Type B pancreatic cell (in vitro differentiated cells): ENCODE measurements around the gene SOCS4. TPM values are rescaled to one million over a fixed set of nuclear protein-coding genes. Genes with fewer than 3 reads are reported as not detected.
"Not testable (repeated sequence)": the region's sequence is repeated elsewhere in the genome, so short reads cannot be mapped to it uniquely, and the experiment has no call there.

Experiments
- DNase-seq: peaks from one replicate; pipeline ENCODE4 v3.0.0; 2021; ENCODE audit warnings: mixed read lengths; ENCODE audit not compliant: unreplicated experiment; ENCODE audit errors: extremely low spot score
- H3K27ac Mint-ChIP-seq: 2 replicates; pipeline ENCODE4 v1.8.0; 2021; ENCODE audit warnings: mild to moderate bottlenecking, mixed read lengths
- H3K27me3 Mint-ChIP-seq: 2 replicates; pipeline ENCODE4 v1.8.0; 2021; ENCODE audit warnings: mixed read lengths
- H3K36me3 Mint-ChIP-seq: 2 replicates; pipeline ENCODE4 v1.8.0; 2021; ENCODE audit warnings: mixed read lengths
- H3K4me1 Mint-ChIP-seq: one replicate; pipeline ENCODE4 v1.8.0; 2021; ENCODE audit warnings: mixed read lengths; ENCODE audit not compliant: unreplicated experiment
- H3K4me3 Mint-ChIP-seq: 2 replicates; pipeline ENCODE4 v1.8.0; 2021; ENCODE audit warnings: mild to moderate bottlenecking, mixed read lengths
- H3K9me3 Mint-ChIP-seq: 2 replicates; pipeline ENCODE4 v1.8.0; 2021; ENCODE audit warnings: mixed read lengths
- total RNA-seq: library from RNA; stranded (reverse); gene quantifications from 2 replicates; pipeline ENCODE4 v1.2.1, GENCODE V29; 2021; ENCODE audit warnings: low replicate concordance
- TF ChIP-seq, protein P1 (sequence below): fragments of 200-600 bp; sonication (generic); conservative IDR thresholded peaks from 2 replicates; pipeline ENCODE4 v1.5.0; 2021; ENCODE audit warnings: antibody characterized with exemption, mild to moderate bottlenecking

SOCS4 gene
- total RNA-seq, 1 donor from 2014 or later: 22.4 TPM

DNA sequence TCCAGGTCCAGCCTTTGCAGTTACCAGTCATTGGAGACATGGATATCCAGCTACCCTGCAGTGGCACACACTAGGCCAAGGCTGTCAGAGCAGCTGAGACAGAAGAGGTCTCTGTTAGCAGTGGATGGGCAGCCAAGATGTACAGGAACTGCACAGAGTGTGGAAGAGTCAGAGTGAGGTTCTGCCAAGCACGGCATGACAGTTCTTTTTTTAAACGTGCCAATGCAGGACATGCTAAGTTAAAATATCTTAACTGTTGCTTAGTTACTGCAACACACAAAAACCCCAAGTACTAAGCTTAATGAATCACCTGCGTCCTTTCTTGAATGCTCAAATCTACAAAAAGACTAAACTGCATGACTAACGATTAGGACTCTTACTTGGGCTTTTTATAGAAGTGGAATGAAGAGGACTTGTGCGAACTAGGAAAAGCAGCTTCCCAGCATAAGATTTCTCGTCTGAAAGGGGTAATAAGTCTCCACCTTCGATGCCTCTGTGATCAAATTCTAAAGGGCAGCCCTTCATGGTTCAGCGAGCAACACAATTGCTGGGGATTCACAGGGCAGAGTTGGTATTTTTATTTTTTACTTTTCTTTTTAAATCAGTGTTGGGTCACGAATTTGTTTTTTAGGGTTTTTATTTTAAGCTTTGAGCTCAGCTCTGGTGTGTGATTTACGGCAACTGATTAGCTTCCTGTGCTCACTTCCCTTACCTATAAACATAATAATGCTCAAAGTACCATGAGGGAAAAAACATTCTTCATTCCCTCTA is 45.0 kb downstream of the SOCS4 start:
- Mint-ChIP-seq H3K27ac (peak overlapping the region; percentile 18), H3K9me3 (no peaks in the 10 kb centered on the region), H3K36me3 (peaks cover 9% of the 10 kb centered on the region), H3K4me1 (peaks cover 24% of the 10 kb centered on the region), H3K27me3 (no peaks in the 10 kb centered on the region), H3K4me3 (no peak overlapping the region)
- DNase-seq: no peak
- TF ChIP-seq, protein P1, sequence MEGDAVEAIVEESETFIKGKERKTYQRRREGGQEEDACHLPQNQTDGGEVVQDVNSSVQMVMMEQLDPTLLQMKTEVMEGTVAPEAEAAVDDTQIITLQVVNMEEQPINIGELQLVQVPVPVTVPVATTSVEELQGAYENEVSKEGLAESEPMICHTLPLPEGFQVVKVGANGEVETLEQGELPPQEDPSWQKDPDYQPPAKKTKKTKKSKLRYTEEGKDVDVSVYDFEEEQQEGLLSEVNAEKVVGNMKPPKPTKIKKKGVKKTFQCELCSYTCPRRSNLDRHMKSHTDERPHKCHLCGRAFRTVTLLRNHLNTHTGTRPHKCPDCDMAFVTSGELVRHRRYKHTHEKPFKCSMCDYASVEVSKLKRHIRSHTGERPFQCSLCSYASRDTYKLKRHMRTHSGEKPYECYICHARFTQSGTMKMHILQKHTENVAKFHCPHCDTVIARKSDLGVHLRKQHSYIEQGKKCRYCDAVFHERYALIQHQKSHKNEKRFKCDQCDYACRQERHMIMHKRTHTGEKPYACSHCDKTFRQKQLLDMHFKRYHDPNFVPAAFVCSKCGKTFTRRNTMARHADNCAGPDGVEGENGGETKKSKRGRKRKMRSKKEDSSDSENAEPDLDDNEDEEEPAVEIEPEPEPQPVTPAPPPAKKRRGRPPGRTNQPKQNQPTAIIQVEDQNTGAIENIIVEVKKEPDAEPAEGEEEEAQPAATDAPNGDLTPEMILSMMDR: no peak

DNA sequence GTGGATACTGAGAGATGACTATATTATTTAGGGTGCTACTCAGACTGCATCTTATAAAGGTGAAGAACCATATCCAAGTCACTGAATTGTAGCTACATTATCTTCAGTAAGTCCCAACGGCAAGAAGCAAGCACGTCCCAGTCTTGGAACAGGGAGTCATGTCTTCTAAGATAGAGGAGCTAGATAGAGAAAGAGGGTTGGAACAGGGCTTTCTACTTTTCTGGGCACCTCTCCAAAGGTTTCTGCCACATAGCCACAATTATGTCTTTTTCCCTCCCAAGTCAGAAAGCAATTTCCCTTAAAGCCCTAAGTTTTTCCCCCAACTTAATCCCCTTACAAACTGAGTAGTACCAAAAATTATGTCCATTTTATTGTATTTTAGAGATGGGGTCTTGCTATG is 46.8 kb downstream of the SOCS4 start:
- no peak for DNase-seq
- TF ChIP-seq, protein P1: no peak
- Mint-ChIP-seq H3K4me3 (no peak overlapping the region), H3K9me3 (no peaks in the 10 kb centered on the region), H3K27ac (no peak overlapping the region), H3K27me3 (no peaks in the 10 kb centered on the region), H3K36me3 (no peaks in the 10 kb centered on the region), H3K4me1 (peaks cover 33% of the 10 kb centered on the region)

DNA sequence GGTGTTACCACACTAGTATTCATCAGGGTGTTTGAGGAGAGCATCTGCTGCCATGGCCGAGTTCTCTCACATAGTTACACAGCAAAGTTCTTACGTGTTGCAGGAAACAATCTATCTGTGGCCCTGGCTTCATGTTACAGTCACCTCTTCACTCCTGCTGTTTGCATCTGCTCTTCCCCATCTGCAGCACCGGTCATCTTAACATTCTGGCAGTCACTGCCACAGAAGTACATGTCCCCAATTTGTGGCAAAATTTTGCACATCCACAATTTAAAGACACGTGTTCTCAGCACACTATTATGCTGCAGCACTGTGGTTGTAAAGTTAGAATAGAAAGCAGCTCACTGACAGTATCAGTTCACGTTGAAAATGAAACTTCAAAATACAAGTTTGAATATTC is 47.6 kb downstream of the SOCS4 start:
- TF ChIP-seq, protein P1: no peak
- no peak overlapping the region for H3K27ac Mint-ChIP-seq
- H3K27me3 Mint-ChIP-seq: no peaks in the 10 kb centered on the region

DNA sequence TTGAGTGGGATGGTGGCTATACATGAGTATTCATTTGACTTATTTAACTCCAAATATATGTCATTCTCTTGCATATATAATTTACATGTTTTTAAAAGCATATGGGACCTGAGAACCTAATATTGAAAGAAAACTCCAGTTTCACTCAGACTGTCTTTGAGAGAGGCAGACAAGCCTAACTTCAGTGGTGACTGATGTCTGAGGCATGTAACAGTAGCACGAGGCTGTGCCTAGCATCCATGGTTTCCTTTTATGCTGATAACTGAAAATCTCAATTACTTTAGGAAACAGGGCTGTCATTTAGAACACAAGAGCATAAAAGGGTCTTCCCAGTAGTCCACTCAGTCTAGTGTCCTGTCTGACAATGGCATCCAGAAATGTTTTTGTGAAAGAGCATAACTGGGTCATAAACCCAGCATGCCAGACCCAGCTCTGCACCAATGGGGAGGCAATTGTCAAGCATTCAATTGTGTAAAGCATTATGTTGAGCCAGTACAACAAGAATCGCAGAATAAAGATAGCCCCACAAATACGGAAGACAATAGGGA is 48.7 kb downstream of the SOCS4 start:
- no peaks in the 10 kb centered on the region for H3K27me3 Mint-ChIP-seq
- DNase-seq: no peak
- peaks cover 33% of the 10 kb centered on the region for H3K4me1 Mint-ChIP-seq
- H3K36me3 Mint-ChIP-seq: no peaks in the 10 kb centered on the region
- H3K4me3 Mint-ChIP-seq: no peak overlapping the region
- TF ChIP-seq, protein P1: no peak
- no peak overlapping the region for H3K27ac Mint-ChIP-seq
- no peaks in the 10 kb centered on the region for H3K9me3 Mint-ChIP-seq

More for the DNA sequence above, 47.6 kb downstream of the SOCS4 start:
- no peak overlapping the region for H3K4me3 Mint-ChIP-seq
- H3K9me3 Mint-ChIP-seq: no peaks in the 10 kb centered on the region
- peaks cover 33% of the 10 kb centered on the region for H3K4me1 Mint-ChIP-seq
- DNase-seq: no peak
- H3K36me3 Mint-ChIP-seq: no peaks in the 10 kb centered on the region

DNA sequence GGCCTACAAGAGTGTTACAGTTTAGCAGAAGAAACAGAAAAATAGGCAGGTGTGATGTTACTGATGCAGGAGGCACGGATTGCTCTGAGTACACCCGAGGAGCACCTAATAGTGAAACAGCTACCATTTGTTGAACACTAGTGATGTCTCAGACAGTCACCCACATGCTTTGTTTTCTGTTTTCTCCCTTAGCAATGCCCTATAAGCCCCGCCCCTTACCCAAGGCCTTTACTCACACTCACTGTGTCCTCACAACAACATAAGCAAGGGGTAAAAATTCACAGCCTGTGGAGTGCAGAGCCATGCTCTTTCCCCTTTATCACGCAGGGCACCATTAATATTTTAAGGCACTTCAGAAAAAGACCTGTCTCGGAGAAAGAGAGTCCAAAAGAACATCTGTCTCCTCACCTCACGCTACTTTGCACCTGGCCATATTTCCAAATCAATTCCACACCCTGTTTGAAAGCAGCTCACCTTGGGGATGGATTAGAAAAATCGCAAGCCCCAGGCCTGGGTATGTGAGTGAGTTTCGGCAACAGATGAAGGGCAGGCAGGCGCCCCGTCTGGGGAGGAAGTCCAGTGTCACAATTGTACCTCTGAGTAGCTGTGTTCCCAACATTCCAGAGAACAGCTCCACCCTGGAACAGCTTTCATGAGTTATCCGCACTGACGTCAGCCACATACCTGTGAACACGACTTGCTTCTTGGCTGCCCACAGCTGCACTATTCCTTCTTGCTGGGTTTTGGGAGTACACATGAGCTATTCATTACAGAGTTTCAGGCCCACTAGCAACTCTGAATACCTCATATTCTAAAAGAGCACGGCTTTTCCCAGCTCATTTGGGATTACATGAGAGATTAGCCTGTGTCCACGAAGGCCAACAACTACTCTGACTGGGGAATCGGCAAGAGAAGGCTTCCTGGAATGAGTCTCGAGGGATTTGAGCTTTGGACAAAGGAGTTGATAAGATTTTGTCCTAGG is 50.4 kb downstream of the SOCS4 start:
- no peaks in the 10 kb centered on the region for H3K9me3 Mint-ChIP-seq
- no peaks in the 10 kb centered on the region for H3K36me3 Mint-ChIP-seq
- peak overlapping the region; percentile 20 for H3K4me3 Mint-ChIP-seq
- no peak for DNase-seq
- H3K27ac Mint-ChIP-seq: peak overlapping the region; percentile 94
- H3K27me3 Mint-ChIP-seq: no peaks in the 10 kb centered on the region
- TF ChIP-seq, protein P1: no peak
- peaks cover 23% of the 10 kb centered on the region for H3K4me1 Mint-ChIP-seq

DNA sequence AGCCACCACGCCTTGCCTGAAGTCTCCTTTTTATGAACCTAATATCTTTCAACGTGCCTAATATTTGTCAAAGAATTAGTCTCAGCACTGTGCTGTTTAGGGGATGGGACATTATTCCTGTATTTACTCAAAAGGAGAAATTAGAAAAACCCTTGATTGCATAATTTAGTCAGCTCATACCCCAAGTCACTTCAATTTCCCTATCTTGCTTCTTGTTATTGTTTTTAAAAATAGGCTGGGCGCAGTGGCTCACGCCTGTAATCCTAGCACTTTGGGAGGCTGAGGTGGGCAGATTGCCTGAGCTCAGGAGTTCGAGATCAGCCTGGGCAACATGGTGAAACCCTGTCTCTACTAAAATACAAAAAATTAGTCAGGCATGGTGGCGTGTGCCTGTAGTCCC is 52.9 kb downstream of the SOCS4 start:
- not testable (repeated sequence) for DNase-seq, H3K36me3 Mint-ChIP-seq

More for the DNA sequence above, 52.9 kb downstream of the SOCS4 start:
- H3K9me3 Mint-ChIP-seq, H3K4me1 Mint-ChIP-seq, H3K4me3 Mint-ChIP-seq, H3K27ac Mint-ChIP-seq, H3K27me3 Mint-ChIP-seq: not testable (repeated sequence)
